Activated gamma-delta T cell treated with Interleukin-2 at 50 U/mL for 16 hours (primary cell): ENCODE measurements around the gene GLYAT.

ENCODE experiments used
- DNase-seq: peaks from one replicate; pipeline ENCODE4 v3.0.0-alpha.2; 2020

Gene GLYAT

GRCh38 chr11:58676563-58677135 lies 55.1 kb downstream of the GLYAT start:
- DNase-seq, result no peak

GRCh38 chr11:58675334-58676155 lies 56.2 kb downstream of the GLYAT start:
- DNase-seq, result peak; percentile 74

- DNase-seq, result no peak
Observed at GRCh38 chr11:58674609-58675008, 57.1 kb downstream of the GLYAT start.

- no peak for DNase-seq
Observed at GRCh38 chr11:58671983-58672633, 59.6 kb downstream of the GLYAT start.

- DNase-seq, result no peak
Observed at GRCh38 chr11:58659910-58660570, 71.7 kb downstream of the GLYAT start.

- no peak for DNase-seq
Observed at GRCh38 chr11:58659404-58659803, 72.3 kb downstream of the GLYAT start.
